GM19193 (cell line): ENCODE results near the gene KCNAB1.

Experiments used
- POLR2A ChIP-seq: IDR thresholded peaks from 4 replicates; pipeline ENCODE4 v1.6.1; 2011; ENCODE audit not compliant: insufficient read depth, insufficient read length; ENCODE audit errors: extremely low read depth

The KCNAB1 gene

GRCh38 chr3:156509189-156510174 lies 389.1 kb downstream of the KCNAB1 start:
- TF ChIP-seq POLR2A: no peak

- TF ChIP-seq POLR2A: no peak
These were observed 391.8 kb downstream of the KCNAB1 start for GRCh38 chr3:156511987-156512677.

- TF ChIP-seq POLR2A: no peak
These were observed 393.2 kb downstream of the KCNAB1 start for GRCh38 chr3:156513619-156514018.

DNA sequence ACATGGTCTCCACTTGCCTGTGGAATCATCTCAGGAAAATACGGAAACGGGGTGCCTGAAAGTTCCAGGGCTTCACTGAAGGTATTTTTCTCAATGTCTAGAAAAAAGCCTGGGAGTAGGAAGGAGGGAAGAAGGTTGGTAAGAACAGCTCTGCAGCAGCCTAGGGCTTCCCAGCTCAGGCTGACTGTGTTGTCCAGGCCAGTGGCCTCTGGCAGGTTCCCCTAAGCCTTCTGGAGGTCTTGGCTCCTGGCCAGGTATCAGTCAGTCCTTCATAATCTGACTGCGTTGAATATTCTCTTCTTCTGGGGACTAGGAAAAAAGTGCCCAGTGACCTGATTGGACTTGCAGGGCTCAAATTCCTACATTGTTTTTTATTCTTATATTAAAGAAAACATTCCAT lies 395.9 kb downstream of the KCNAB1 start:
- TF ChIP-seq POLR2A: no peak

DNA sequence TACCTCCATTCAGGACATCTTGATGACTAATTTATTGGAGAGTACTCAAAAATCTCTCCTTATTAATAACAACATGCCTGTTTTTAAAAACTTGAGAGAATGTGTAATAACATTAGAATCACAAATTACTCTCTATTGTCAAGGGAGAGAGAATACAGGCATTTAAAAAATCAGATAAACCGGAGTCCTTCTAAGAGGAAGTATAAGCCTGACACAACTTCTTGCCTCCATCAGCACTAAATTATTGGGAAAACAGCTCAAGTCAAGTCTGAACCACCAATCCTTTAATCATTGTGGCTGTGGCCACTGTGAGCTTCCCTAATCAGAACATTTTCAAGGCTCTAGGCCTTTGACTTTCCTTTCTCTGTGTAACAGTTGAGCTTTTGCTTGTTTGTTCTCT lies 396.6 kb downstream of the KCNAB1 start:
- TF ChIP-seq POLR2A: no peak

DNA sequence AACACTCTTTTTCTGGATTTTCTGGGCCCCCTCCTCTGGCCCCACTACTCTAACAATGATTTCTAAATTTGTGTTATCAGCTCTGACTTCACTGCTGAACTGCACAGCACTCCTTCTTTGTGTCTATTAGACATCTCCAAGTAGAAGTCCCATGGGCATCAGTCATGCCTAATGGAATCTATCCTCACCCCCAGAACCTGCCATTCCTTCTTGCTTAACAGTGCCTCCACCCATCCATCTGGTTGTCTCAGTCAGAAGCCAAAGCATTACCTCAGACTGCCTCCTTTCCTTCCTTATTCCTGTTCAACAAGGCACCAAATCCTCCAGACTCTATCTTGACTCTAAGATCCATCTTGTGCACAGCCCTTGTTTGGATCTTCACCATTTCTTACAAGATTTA lies 398.3 kb downstream of the KCNAB1 start:
- TF ChIP-seq POLR2A: no peak

DNA sequence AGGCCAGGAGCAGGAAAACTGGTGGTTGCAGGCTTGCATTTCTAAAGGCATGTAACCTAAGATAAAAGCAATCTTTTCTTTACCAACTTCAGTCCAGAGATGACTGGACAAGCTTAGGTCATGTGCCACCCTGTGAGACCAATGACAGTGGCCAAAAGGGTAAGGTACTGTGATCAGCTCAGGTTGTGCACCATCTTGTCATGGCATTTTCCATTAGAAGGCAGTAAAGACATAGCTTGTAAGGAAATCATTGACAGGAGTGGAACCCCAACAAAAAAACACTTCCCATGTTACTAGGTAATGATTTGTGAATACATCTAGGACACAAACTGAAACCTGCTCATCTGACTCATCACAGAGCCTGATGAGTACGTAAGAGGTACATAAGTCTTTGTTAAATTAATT lies 399.4 kb downstream of the KCNAB1 start:
- TF ChIP-seq POLR2A: no peak

- TF ChIP-seq POLR2A: no peak
These were observed 402.3 kb downstream of the KCNAB1 start for GRCh38 chr3:156522673-156523072.

GRCh38 chr3:156525808-156526207 lies 405.4 kb downstream of the KCNAB1 start:
- TF ChIP-seq POLR2A: no peak

GRCh38 chr3:156527060-156527459 lies 406.7 kb downstream of the KCNAB1 start:
- no peak for TF ChIP-seq POLR2A

DNA sequence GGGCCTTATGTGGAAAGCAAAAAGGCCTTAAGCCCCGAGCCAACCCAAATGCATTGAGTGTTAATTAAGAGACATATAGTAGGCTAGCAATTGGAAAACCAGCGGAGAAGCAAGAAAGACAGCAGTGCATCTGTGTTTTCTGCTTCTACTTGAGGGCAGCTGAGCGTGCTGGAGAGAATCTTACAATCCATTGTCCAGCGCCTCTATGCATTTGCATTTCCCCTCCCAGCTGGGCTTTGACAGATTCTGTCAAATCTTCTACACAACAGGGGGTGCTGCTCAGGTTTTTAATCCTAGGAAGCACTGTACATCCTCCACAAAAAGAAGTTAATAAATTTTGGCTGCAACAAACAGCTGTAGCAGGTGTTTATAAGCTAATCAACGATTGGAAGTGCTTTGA lies 410.6 kb downstream of the KCNAB1 start:
- no peak for TF ChIP-seq POLR2A

DNA sequence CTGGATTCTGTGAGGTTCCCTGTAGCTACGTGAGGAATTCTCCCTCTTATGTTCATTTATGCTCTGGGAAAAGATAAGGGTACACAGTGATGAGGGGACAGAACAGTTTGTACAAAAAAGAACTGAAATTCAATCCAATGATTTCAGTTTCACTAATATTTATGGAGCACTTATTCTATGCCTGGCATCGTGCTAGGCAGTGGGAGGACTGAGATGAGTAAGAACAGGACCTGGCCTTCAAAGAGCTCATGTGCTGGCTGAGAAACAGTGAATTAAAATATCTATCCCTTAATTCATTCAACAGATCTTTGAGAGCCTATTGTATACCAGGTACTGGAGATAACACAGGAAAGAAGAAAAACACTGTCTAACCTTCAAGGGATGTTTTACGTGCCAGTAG lies 412.4 kb downstream of the KCNAB1 start:
- no peak for TF ChIP-seq POLR2A

DNA sequence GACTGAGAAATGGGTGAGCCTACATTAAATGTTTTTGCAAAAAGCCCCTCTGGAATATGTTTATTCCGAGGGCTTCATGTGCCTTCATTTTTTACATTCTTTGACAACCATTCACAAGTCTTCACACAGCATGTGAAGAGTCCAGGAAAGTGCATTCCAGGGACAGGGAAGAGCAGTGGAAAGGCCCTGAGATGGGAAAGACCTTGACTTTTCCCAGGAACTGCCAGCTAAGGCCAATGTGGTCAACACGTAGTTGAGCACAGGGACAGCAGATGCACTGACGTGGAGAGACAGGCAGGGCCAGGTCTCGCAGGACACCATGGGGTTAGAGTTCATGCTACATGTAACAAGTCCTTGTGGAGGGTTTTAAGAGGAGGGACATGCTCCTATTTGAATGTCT lies 412.8 kb downstream of the KCNAB1 start:
- TF ChIP-seq POLR2A: no peak

- TF ChIP-seq POLR2A: no peak
These were observed 414.8 kb downstream of the KCNAB1 start for GRCh38 chr3:156535162-156535627.

- no peak for TF ChIP-seq POLR2A
These were observed 415.4 kb downstream of the KCNAB1 start for GRCh38 chr3:156535798-156536197.
